ENCODE measurements around the gene SLC2A11.

The SLC2A11 gene, protein sequence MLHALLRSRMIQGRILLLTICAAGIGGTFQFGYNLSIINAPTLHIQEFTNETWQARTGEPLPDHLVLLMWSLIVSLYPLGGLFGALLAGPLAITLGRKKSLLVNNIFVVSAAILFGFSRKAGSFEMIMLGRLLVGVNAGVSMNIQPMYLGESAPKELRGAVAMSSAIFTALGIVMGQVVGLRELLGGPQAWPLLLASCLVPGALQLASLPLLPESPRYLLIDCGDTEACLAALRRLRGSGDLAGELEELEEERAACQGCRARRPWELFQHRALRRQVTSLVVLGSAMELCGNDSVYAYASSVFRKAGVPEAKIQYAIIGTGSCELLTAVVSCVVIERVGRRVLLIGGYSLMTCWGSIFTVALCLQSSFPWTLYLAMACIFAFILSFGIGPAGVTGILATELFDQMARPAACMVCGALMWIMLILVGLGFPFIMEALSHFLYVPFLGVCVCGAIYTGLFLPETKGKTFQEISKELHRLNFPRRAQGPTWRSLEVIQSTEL

GRCh38 chr22:23857606-23858483 lies at the start of gene SLC2A11:
TSS of gene SLC2A11 (plus strand) at chr22:23857875. CDS start at chr22:23858000, 125 bp downstream.
- peak; percentile 41 for TF ChIP-seq CTCF (conservative IDR thresholded peaks at IDR 0.05; ENCODE audit: low read depth, low read length)
- peak; percentile 98 for DNase-seq (ENCODE audit: low read depth)
- peak within 1 kb of the TSS; percentile 65 for H3K4me3 ChIP-seq (ENCODE audit: low read depth, low read length)

GRCh38 chr22:23812378-23812777 lies 45.3 kb upstream of the SLC2A11 start:
- no peak for DNase-seq (ENCODE audit: low read depth)
- TF ChIP-seq CTCF (conservative IDR thresholded peaks at IDR 0.05; ENCODE audit: low read depth, low read length) = no peak

GRCh38 chr22:23815541-23816155 lies 42.0 kb upstream of the SLC2A11 start:
- DNase-seq (ENCODE audit: low read depth) = no peak
- H3K4me3 ChIP-seq (ENCODE audit: low read depth, low read length) = no peak overlapping the region
- TF ChIP-seq CTCF (conservative IDR thresholded peaks at IDR 0.05; ENCODE audit: low read depth, low read length) = no peak

More at GRCh38 chr22:23812378-23812777, 45.3 kb upstream of the SLC2A11 start:
- H3K4me3 ChIP-seq (ENCODE audit: low read depth, low read length) = no peak overlapping the region

DNA sequence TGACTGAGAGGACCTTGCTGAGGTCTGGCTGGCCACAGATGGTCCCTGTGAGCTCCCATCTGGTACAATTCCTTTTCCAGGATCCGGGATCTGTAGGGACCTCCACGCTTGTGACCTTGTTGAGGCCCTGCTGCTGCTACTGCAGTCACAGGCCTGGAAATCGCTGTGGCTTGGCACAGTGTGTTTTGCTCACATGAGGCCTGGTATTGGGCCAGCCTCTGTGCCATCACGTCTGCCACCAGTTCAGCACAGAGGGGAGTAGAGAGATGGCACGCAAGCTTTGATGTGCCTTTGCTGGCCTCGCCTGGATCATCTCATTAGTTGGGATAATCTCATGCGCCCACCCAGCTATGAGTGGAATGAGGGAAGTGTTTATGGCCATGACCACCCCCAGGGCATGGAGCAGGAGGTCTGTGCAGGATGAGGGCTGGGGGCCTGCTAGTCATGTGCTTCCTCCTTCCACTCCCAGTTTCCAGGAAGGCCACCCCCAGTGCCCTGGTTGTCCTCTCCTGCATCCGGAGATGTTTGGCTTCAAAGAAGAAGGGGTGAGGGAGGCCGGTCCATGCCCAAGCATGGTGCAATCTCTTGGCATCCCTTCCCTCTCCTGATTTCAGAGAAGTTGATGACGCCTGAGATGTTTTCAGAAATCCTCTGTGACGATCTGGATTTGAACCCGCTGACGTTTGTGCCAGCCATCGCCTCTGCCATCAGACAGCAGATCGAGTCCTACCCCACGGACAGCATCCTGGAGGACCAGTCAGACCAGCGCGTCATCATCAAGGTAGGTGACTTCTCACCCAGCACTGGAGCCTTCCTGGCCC lies 41.3 kb upstream of the SLC2A11 start:
- TF ChIP-seq CTCF (conservative IDR thresholded peaks at IDR 0.05; ENCODE audit: low read depth, low read length) = no peak
- no peak for DNase-seq (ENCODE audit: low read depth)

DNA sequence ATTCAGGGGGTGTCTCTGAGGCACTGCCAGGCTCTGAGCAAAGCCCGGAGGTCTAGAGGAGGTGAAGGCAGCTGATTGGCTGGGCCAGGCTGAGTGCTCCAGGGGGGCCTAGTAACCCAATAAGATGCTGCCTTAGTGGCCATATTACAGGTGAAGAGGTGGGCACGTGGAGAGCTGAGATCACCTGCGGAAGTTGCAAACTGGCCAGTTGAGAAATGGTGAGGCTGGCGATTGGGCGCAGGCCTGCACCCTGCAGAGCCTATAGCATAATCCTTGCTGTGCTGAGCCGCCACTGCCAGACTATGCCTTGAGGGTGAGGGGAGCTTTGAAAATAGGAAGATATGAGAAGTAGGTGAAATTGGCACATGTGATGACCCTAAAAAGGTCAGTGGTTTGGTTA lies 40.5 kb upstream of the SLC2A11 start:
- no peak overlapping the region for H3K4me3 ChIP-seq (ENCODE audit: low read depth, low read length)

More for the DNA sequence above, 41.3 kb upstream of the SLC2A11 start:
- no peak overlapping the region for H3K4me3 ChIP-seq (ENCODE audit: low read depth, low read length)

More for the DNA sequence above, 40.5 kb upstream of the SLC2A11 start:
- DNase-seq (ENCODE audit: low read depth) = no peak
- TF ChIP-seq CTCF (conservative IDR thresholded peaks at IDR 0.05; ENCODE audit: low read depth, low read length) = no peak

Measured in choroid plexus epithelial cell (primary cell).